ENCODE results near the gene TMOD4.

Gene TMOD4

DNA sequence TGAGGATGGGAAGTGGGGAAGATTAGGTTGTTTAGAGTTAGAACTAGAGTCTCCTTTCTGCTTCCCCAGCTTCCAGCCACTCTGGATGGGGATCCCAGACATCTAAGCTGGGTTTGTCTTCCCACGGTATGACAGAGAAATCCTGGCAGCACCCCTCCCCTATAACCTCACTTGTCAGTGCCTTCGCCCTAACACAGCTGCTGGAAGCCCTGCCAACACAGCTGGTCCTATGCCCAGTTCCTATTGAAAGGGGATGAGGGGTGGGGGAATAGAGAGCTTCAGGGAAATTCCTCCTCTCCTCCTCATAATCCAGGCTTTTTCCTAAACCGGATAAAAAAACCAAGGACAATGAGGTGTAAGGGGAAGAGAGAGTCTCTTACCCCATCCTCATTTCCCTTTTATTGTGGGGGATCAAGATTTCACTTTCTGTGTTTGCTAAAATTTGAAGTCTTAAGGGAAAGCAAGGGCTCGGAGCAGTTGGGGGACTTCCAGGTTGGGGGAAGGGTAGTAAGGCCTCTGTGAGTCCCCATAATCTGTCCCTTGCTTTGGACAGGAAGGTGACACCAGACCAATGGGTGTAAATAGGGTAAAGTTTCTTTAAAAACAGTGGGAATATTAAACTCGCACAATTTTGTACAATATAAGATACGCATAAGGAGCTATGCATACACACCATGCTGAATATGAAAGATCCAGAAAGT is 590 bp downstream of the TMOD4 start:
- in situ Hi-C loops (cut with MboI; ENCODE audit: low sequenced_read_pairs, unreplicated experiment) = no loop called here
- DNase-seq (ENCODE audit: low spot score) = no peak
- TF ChIP-seq, protein P1, sequence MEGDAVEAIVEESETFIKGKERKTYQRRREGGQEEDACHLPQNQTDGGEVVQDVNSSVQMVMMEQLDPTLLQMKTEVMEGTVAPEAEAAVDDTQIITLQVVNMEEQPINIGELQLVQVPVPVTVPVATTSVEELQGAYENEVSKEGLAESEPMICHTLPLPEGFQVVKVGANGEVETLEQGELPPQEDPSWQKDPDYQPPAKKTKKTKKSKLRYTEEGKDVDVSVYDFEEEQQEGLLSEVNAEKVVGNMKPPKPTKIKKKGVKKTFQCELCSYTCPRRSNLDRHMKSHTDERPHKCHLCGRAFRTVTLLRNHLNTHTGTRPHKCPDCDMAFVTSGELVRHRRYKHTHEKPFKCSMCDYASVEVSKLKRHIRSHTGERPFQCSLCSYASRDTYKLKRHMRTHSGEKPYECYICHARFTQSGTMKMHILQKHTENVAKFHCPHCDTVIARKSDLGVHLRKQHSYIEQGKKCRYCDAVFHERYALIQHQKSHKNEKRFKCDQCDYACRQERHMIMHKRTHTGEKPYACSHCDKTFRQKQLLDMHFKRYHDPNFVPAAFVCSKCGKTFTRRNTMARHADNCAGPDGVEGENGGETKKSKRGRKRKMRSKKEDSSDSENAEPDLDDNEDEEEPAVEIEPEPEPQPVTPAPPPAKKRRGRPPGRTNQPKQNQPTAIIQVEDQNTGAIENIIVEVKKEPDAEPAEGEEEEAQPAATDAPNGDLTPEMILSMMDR (IDR thresholded peaks at IDR 0.05; ENCODE audit: borderline replicate concordance, control extremely low read depth, extremely low read depth, insufficient read depth, missing control alignments) = no peak

DNA sequence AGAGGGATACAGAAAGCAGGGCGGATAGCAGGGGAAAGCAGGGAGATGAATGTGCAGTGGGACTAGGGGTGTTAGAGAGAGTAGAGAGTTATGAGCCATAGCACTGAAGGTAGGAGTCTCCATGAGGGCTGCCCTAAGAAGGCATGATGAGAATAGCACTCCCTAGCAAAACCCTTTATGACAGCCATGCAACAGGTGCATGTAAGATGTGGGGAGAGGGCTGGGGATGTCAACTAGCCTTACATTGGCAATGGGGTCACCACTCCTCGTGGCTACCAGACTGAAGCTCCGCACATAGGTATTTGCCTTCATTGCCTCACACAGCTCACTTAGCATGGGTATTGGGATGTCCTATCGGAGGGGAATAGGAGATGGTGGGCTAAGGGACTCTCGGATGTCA is 4.6 kb downstream of the TMOD4 start:
- TF ChIP-seq, protein P1 (IDR thresholded peaks at IDR 0.05; ENCODE audit: borderline replicate concordance, control extremely low read depth, extremely low read depth, insufficient read depth, missing control alignments) = no peak
- in situ Hi-C loops (cut with MboI; ENCODE audit: low sequenced_read_pairs, unreplicated experiment) = no loop called here

GRCh38 chr1:151167116-151167515 is 8.7 kb downstream of the TMOD4 start:
- in situ Hi-C loops (cut with MboI; ENCODE audit: low sequenced_read_pairs, unreplicated experiment) = no loop called here
- no peak for DNase-seq (ENCODE audit: low spot score)
- TF ChIP-seq, protein P1 (IDR thresholded peaks at IDR 0.05; ENCODE audit: borderline replicate concordance, control extremely low read depth, extremely low read depth, insufficient read depth, missing control alignments) = no peak

More for the DNA sequence above, 4.6 kb downstream of the TMOD4 start:
- DNase-seq (ENCODE audit: low spot score) = no peak

DNA sequence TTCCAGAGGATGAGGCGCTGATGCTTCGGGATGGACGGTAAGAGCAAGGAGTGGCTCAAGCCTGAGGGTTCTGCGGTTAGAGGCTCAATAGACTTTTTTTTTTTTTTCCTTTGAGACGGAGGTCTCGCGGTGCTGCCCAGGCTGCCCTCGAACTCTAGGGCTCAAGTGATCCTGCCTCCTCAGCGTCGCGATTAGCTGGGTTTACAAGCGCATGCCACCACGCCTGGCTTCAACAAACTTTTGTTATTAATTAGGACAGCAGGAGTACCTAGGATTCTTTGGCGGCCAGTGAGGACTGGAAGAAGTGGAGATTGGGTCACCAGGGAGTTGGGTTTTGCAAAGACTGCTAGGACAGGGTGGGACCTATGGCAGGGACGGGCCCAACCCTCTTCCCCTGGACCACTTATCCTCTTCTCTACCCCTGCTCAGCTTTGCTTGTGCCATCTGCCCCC is 9.2 kb downstream of the TMOD4 start:
- TF ChIP-seq, protein P1 (IDR thresholded peaks at IDR 0.05; ENCODE audit: borderline replicate concordance, control extremely low read depth, extremely low read depth, insufficient read depth, missing control alignments) = no peak
- in situ Hi-C loops (cut with MboI; ENCODE audit: low sequenced_read_pairs, unreplicated experiment) = no loop called here
- no peak for DNase-seq (ENCODE audit: low spot score)

- in situ Hi-C loops (cut with MboI; ENCODE audit: low sequenced_read_pairs, unreplicated experiment) = no loop called here
- peak; percentile 92 for DNase-seq (ENCODE audit: low spot score)
- TF ChIP-seq, protein P1 (IDR thresholded peaks at IDR 0.05; ENCODE audit: borderline replicate concordance, control extremely low read depth, extremely low read depth, insufficient read depth, missing control alignments) = no peak
Observed at GRCh38 chr1:151165738-151166504, 9.9 kb downstream of the TMOD4 start, which contains the start of the genes LYSMD1 and SCNM1. Gene LYSMD1 (minus strand): TSS chr1:151165902. CDS start chr1:151165258, 644 bp downstream. Gene SCNM1 (plus strand): TSS chr1:151166144. CDS start chr1:151166153, 9 bp downstream.

GRCh38 chr1:151165281-151165737 is 10.5 kb downstream of the TMOD4 start:
- no peak for DNase-seq (ENCODE audit: low spot score)
- TF ChIP-seq, protein P1 (IDR thresholded peaks at IDR 0.05; ENCODE audit: borderline replicate concordance, control extremely low read depth, extremely low read depth, insufficient read depth, missing control alignments) = no peak
- in situ Hi-C loops (cut with MboI; ENCODE audit: low sequenced_read_pairs, unreplicated experiment) = no loop called here

Data from GM13976 (cell line).